Activated naive CD8-positive, alpha-beta T cell treated with anti-CD3 and anti-CD28 coated beads, Interleukin-2, amount 50 U/mL, for 24 hours (primary cell): Measurements from ENCODE around the gene ATG16L1.
"Not testable (repeated sequence)": the region's sequence is repeated elsewhere in the genome, so short reads cannot be mapped to it uniquely, and the experiment has no call there.

ENCODE experiments used
- ATAC-seq: fragments of 150-1000 bp; cut with Tn5 transposase; one replicate; pipeline ENCODE4 v1.10.0; 2021
- DNase-seq: peaks from one replicate; pipeline ENCODE4 v3.0.0; 2021
- H3K27ac Mint-ChIP-seq: one replicate; pipeline ENCODE4 v1.8.0; 2021; ENCODE audit warnings: mild to moderate bottlenecking, mixed read lengths
- H3K27me3 Mint-ChIP-seq: one replicate; pipeline ENCODE4 v1.8.0; 2021; ENCODE audit warnings: mixed read lengths
- H3K36me3 Mint-ChIP-seq: one replicate; pipeline ENCODE4 v1.8.0; 2021; ENCODE audit warnings: low read depth, mixed read lengths
- H3K4me1 Mint-ChIP-seq: one replicate; pipeline ENCODE4 v1.8.0; 2021; ENCODE audit warnings: mixed read lengths
- H3K4me3 Mint-ChIP-seq: one replicate; pipeline ENCODE4 v1.8.0; 2021; ENCODE audit warnings: mild to moderate bottlenecking, moderate library complexity, mixed read lengths
- H3K9me3 Mint-ChIP-seq: one replicate; pipeline ENCODE4 v1.8.0; 2021; ENCODE audit warnings: mixed read lengths

Gene ATG16L1

GRCh38 chr2:233332125-233332524 lies 80.7 kb downstream of the ATG16L1 start:
- no peak overlapping the region for H3K4me3 Mint-ChIP-seq
- ATAC-seq = no peak
- peak overlapping the region; percentile 89 for H3K27ac Mint-ChIP-seq
- H3K4me1 Mint-ChIP-seq = peaks cover 38% of the 10 kb centered on the region
- no peaks in the 10 kb centered on the region for H3K36me3 Mint-ChIP-seq
- no peaks in the 10 kb centered on the region for H3K9me3 Mint-ChIP-seq
- H3K27me3 Mint-ChIP-seq = no peaks in the 10 kb centered on the region
- DNase-seq = no peak

- Mint-ChIP-seq H3K27ac (no peak overlapping the region), H3K36me3 (no peaks in the 10 kb centered on the region), H3K27me3 (no peaks in the 10 kb centered on the region), H3K4me1 (peaks cover 50% of the 10 kb centered on the region), H3K4me3 (no peak overlapping the region), H3K9me3 (no peaks in the 10 kb centered on the region)
- no peak for ATAC-seq
- DNase-seq = no peak
Observed at GRCh38 chr2:233334915-233335314, 83.4 kb downstream of the ATG16L1 start.

- not testable (repeated sequence) for H3K4me3 Mint-ChIP-seq, H3K9me3 Mint-ChIP-seq, ATAC-seq, H3K27ac Mint-ChIP-seq, H3K36me3 Mint-ChIP-seq, DNase-seq, H3K27me3 Mint-ChIP-seq
- H3K4me1 Mint-ChIP-seq = peaks cover 46% of the 10 kb centered on the region
Observed at GRCh38 chr2:233336091-233336490, 84.6 kb downstream of the ATG16L1 start.

- ATAC-seq (no peak), DNase-seq (no peak)
- Mint-ChIP-seq H3K27ac (no peak overlapping the region), H3K36me3 (no peaks in the 10 kb centered on the region), H3K4me1 (peaks cover 41% of the 10 kb centered on the region), H3K27me3 (no peaks in the 10 kb centered on the region), H3K4me3 (no peak overlapping the region), H3K9me3 (no peaks in the 10 kb centered on the region)
Observed at GRCh38 chr2:233336541-233336940, 85.1 kb downstream of the ATG16L1 start.

GRCh38 chr2:233338046-233338445 lies 86.6 kb downstream of the ATG16L1 start:
- ATAC-seq (no peak), DNase-seq (no peak)
- Mint-ChIP-seq H3K36me3 (no peaks in the 10 kb centered on the region), H3K27ac (no peak overlapping the region), H3K9me3 (no peaks in the 10 kb centered on the region), H3K27me3 (no peaks in the 10 kb centered on the region), H3K4me1 (peaks cover 32% of the 10 kb centered on the region), H3K4me3 (no peak overlapping the region)

GRCh38 chr2:233338812-233339368 lies 87.4 kb downstream of the ATG16L1 start:
- ATAC-seq (no peak), DNase-seq (no peak)
- no peaks in the 10 kb centered on the region for H3K9me3 Mint-ChIP-seq
- no peak overlapping the region for H3K4me3 Mint-ChIP-seq
- H3K4me1 Mint-ChIP-seq = peaks cover 26% of the 10 kb centered on the region
- H3K27ac Mint-ChIP-seq = no peak overlapping the region
- no peaks in the 10 kb centered on the region for H3K36me3 Mint-ChIP-seq
- no peaks in the 10 kb centered on the region for H3K27me3 Mint-ChIP-seq

GRCh38 chr2:233339427-233339826 lies 88.0 kb downstream of the ATG16L1 start:
- H3K4me3 Mint-ChIP-seq = no peak overlapping the region
- H3K36me3 Mint-ChIP-seq = no peaks in the 10 kb centered on the region
- H3K4me1 Mint-ChIP-seq = peaks cover 23% of the 10 kb centered on the region
- no peaks in the 10 kb centered on the region for H3K9me3 Mint-ChIP-seq
- no peak overlapping the region for H3K27ac Mint-ChIP-seq
- no peak for DNase-seq
- no peak for ATAC-seq
- no peaks in the 10 kb centered on the region for H3K27me3 Mint-ChIP-seq

- Mint-ChIP-seq H3K4me3 (no peak overlapping the region), H3K27ac (no peak overlapping the region), H3K27me3 (no peaks in the 10 kb centered on the region), H3K9me3 (no peaks in the 10 kb centered on the region), H3K4me1 (peaks cover 13% of the 10 kb centered on the region), H3K36me3 (no peaks in the 10 kb centered on the region)
- ATAC-seq (no peak), DNase-seq (no peak)
Observed at GRCh38 chr2:233341296-233341695, 89.8 kb downstream of the ATG16L1 start.

GRCh38 chr2:233342301-233342700 lies 90.8 kb downstream of the ATG16L1 start:
- Mint-ChIP-seq H3K27me3 (no peaks in the 10 kb centered on the region), H3K4me1 (peaks cover 13% of the 10 kb centered on the region), H3K36me3 (no peaks in the 10 kb centered on the region), H3K4me3 (no peak overlapping the region), H3K9me3 (no peaks in the 10 kb centered on the region), H3K27ac (no peak overlapping the region)
- no peak for ATAC-seq
- no peak for DNase-seq

- H3K27ac Mint-ChIP-seq = no peak overlapping the region
- DNase-seq = no peak
- H3K9me3 Mint-ChIP-seq = no peaks in the 10 kb centered on the region
- no peaks in the 10 kb centered on the region for H3K27me3 Mint-ChIP-seq
- H3K4me3 Mint-ChIP-seq = no peak overlapping the region
- H3K4me1 Mint-ChIP-seq = peaks cover 12% of the 10 kb centered on the region
- ATAC-seq = no peak
- no peaks in the 10 kb centered on the region for H3K36me3 Mint-ChIP-seq
Observed at GRCh38 chr2:233343171-233343705, 91.8 kb downstream of the ATG16L1 start.
